ENCODE results near the gene FRMD4A. TPM values are rescaled to one million over a fixed set of nuclear protein-coding genes. Genes with fewer than 3 reads are reported as not detected.

FRMD4A gene
- total and polyA plus RNA-seq, 10 of the 15 experiments (the other 5 are each of a cell fraction or from before 2014, with no cell fraction given), result 17.8 to 75.2 (median 39.1) TPM

- TF ChIP-seq BCL11A (IDR thresholded peaks at IDR 0.05; ENCODE audit: low read depth, low read length) (peak; percentile 57; the same call in 1 of the 2 replicates), NR2F1 (conservative IDR thresholded peaks at IDR 0.05) (peak; percentile 55; the same call in 1 of the 2 replicates), ELK1 (IDR thresholded peaks at IDR 0.05; ENCODE audit: low read depth, low read length) (no peak), RBBP5 (conservative IDR thresholded peaks at IDR 0.05) (no peak), PBX3 (IDR thresholded peaks at IDR 0.05; ENCODE audit: insufficient replicate concordance, low read depth, low read length) (peak; percentile 25)
Observed at GRCh38 chr10:13987446-13987845, 343.3 kb downstream of the FRMD4A start (continued).

GRCh38 chr10:13984647-13985155 is 346.0 kb downstream of the FRMD4A start:
- FAIRE-seq, result no peak
- ChIA-PET SMC1A (ENCODE audit: uncharacterized antibody, unreplicated experiment) (interaction anchor here (0.9 kb wide), 1 partner anchor 16 kb away, joined by 3 read pairs; no protein-coding TSS in a partner anchor), RAD21 (ENCODE audit: unreplicated experiment) (no interaction called here), POLR2A (no interaction called here), CTCF (no interaction called here)
- Histone ChIP-seq H4K20me1 (ENCODE audit: control insufficient read depth, insufficient read depth) (no peaks in the 10 kb centered on the region), H3K9ac (ENCODE audit: control insufficient read depth, insufficient read depth, low read length) (no peak overlapping the region), H3K79me2 (ENCODE audit: control insufficient read depth, insufficient read depth, low read length) (peaks cover 2% of the 10 kb centered on the region), H3K27me3 (replicated peaks in 1 of 2; ENCODE audit: control insufficient read depth in 2 of 2, insufficient read depth in 2 of 2, low read length in 1 of 2) (no peaks in the 10 kb centered on the region), H3K4me3 (no peak overlapping the region), H3K4me1 (ENCODE audit: control insufficient read depth, insufficient read depth, low read length) (no peaks in the 10 kb centered on the region), H2AFZ (ENCODE audit: control insufficient read depth, low read depth, low read length) (no peak overlapping the region), H3K9me3 (replicated peaks; ENCODE audit: control insufficient read depth, insufficient read depth, low read length) (no peaks in the 10 kb centered on the region; the same call in 2 of the 3 replicates), H3K27ac (ENCODE audit: control insufficient read depth, insufficient read depth) (no peak overlapping the region), H3K4me2 (ENCODE audit: control insufficient read depth, insufficient read depth) (no peak overlapping the region), H3K36me3 (ENCODE audit: control insufficient read depth in 2 of 2, insufficient read depth in 2 of 2, low read length in 1 of 2) (no peaks in the 10 kb centered on the region)
- TF ChIP-seq IRF5 (IDR thresholded peaks at IDR 0.05; ENCODE audit: borderline replicate concordance), result no peak
- TF ChIP-seq BCL3 (IDR thresholded peaks at IDR 0.05; ENCODE audit: borderline replicate concordance, insufficient read depth, low read depth, low read length, poor library complexity, severe bottlenecking), result peak; percentile 32
- TF ChIP-seq ZNF384 (IDR thresholded peaks at IDR 0.05; ENCODE audit: borderline replicate concordance, low read depth, low read length), result no peak
- in situ Hi-C loops (cut with MboI), result no loop called here
- 33% methylated on average over 7 of the region's 7 CpGs for WGBS (ENCODE audit: insufficient coverage, insufficient replicate concordance, low lambda C conversion rate, missing lambda C conversion rate)
- intact Hi-C loops (cut with micrococcal nuclease; ENCODE audit: unreplicated experiment), result no loop called here
- no peak for DNase-seq (ENCODE audit: low read depth, low spot score)
- ATAC-seq, result no peak
- no TSS peak for BruUV-seq (replicated peaks)

All from GM12878 (cell line).